Astrocyte (in vitro differentiated cells and primary cell): ENCODE results near the gene TRIM9.

Experiments used
- EZH2 ChIP-seq: IDR thresholded peaks from 2 replicates; pipeline ENCODE4 v1.6.1; 2012; ENCODE audit warnings: mild to moderate bottlenecking, low read length, inconsistent platforms; ENCODE audit not compliant: insufficient read depth
- TF ChIP-seq, protein P1 (sequence below): IDR thresholded peaks from 2 replicates; pipeline ENCODE4 v1.5.1; 2011; ENCODE audit warnings: low read depth, mild to moderate bottlenecking, inconsistent platforms, low read length, moderate library complexity; ENCODE audit not compliant: insufficient read depth

- TF ChIP-seq, protein P1, sequence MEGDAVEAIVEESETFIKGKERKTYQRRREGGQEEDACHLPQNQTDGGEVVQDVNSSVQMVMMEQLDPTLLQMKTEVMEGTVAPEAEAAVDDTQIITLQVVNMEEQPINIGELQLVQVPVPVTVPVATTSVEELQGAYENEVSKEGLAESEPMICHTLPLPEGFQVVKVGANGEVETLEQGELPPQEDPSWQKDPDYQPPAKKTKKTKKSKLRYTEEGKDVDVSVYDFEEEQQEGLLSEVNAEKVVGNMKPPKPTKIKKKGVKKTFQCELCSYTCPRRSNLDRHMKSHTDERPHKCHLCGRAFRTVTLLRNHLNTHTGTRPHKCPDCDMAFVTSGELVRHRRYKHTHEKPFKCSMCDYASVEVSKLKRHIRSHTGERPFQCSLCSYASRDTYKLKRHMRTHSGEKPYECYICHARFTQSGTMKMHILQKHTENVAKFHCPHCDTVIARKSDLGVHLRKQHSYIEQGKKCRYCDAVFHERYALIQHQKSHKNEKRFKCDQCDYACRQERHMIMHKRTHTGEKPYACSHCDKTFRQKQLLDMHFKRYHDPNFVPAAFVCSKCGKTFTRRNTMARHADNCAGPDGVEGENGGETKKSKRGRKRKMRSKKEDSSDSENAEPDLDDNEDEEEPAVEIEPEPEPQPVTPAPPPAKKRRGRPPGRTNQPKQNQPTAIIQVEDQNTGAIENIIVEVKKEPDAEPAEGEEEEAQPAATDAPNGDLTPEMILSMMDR, result no peak
- no peak for TF ChIP-seq EZH2
Observed at GRCh38 chr14:51018521-51018920, 76.4 kb downstream of the TRIM9 start.
